DOHH2 (cell line): Measurements from ENCODE around the gene SUN3.

ENCODE experiments used
- EZH2phosphoT487 ChIP-seq: fragments of 200-600 bp; sonication (generic); IDR thresholded peaks from 2 replicates; pipeline ENCODE4 v1.6.1; 2017; ENCODE audit warnings: borderline replicate concordance, mild to moderate bottlenecking, antibody characterized with exemption, low read length, moderate library complexity, mixed read lengths
- TF ChIP-seq, protein P1 (sequence below): fragments of 200-600 bp; sonication (generic); IDR thresholded peaks from one replicate; pipeline ENCODE4 v1.5.1; 2014; ENCODE audit warnings: antibody characterized with exemption, mild to moderate bottlenecking, low read depth, low read length; ENCODE audit not compliant: poor library complexity, severe bottlenecking

GRCh38 chr7:48006866-48007265 is 22.0 kb downstream of the SUN3 start:
- TF ChIP-seq, protein P1, sequence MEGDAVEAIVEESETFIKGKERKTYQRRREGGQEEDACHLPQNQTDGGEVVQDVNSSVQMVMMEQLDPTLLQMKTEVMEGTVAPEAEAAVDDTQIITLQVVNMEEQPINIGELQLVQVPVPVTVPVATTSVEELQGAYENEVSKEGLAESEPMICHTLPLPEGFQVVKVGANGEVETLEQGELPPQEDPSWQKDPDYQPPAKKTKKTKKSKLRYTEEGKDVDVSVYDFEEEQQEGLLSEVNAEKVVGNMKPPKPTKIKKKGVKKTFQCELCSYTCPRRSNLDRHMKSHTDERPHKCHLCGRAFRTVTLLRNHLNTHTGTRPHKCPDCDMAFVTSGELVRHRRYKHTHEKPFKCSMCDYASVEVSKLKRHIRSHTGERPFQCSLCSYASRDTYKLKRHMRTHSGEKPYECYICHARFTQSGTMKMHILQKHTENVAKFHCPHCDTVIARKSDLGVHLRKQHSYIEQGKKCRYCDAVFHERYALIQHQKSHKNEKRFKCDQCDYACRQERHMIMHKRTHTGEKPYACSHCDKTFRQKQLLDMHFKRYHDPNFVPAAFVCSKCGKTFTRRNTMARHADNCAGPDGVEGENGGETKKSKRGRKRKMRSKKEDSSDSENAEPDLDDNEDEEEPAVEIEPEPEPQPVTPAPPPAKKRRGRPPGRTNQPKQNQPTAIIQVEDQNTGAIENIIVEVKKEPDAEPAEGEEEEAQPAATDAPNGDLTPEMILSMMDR, result no peak
- no peak for TF ChIP-seq EZH2phosphoT487
